ENCODE data around the gene TECTA. TPM values are rescaled to one million over a fixed set of nuclear protein-coding genes. Genes with fewer than 3 reads are reported as not detected.

The TECTA gene
- total and polyA plus RNA-seq, 2 of the 8 experiments (the other 6 are each of a cell fraction or from before 2014, with no cell fraction given) = 0.59 to 1.0 TPM

- H3K79me2 ChIP-seq (ENCODE audit: control insufficient read depth in 1 of 2, insufficient read depth in 2 of 2, low read length in 2 of 2) = no peaks in the 10 kb centered on the region
- no peaks in the 10 kb centered on the region for H3K23me2 ChIP-seq (ENCODE audit: low read depth, low read length)
- no peak overlapping the region for H3K9ac ChIP-seq (replicated peaks in 1 of 4; ENCODE audit: extremely low read depth in 1 of 4, low read depth in 3 of 4, low read length in 3 of 4)
- H2BK15ac ChIP-seq (ENCODE audit: low read length) = no peak overlapping the region
- H3K18ac ChIP-seq (ENCODE audit: extremely low read depth, low read length) = no peak overlapping the region
- no peak overlapping the region for H2BK20ac ChIP-seq (ENCODE audit: low read length)
- H3K14ac ChIP-seq (ENCODE audit: insufficient read length) = no peak overlapping the region
- H3K36me3 ChIP-seq (ENCODE audit: control insufficient read depth in 2 of 4, insufficient read depth in 4 of 4, low read length in 3 of 4) = no peaks in the 10 kb centered on the region
- FAIRE-seq (peak; percentile 96), DNase-seq (ENCODE audit: low read depth in 1 of 2, low spot score in 2 of 2) (peak in 1 of 2 experiments; percentile 64)
- H3K4me1 ChIP-seq (replicated peaks in 1 of 4; ENCODE audit: control insufficient read depth in 3 of 4, insufficient read depth in 4 of 4, low read length in 3 of 4) = peaks cover 0 to 7% (median 3%) of the 10 kb centered on the region in 4 experiments; a peak in 4 of 7 replicates
- H2BK120ac ChIP-seq (replicated peaks; ENCODE audit: low read depth, low read length) = no peak overlapping the region
- H4K20me1 ChIP-seq (replicated peaks in 1 of 2; ENCODE audit: control insufficient read depth in 1 of 2, insufficient read depth in 2 of 2, low read length in 2 of 2) = no peaks in the 10 kb centered on the region
- ChIA-PET POLR2A (ENCODE audit: partially characterized antibody) (no interaction called here), CTCF (ENCODE audit: partially characterized antibody) (interaction anchor here (0.6 to 5.1 kb wide), 58 partner anchors 8 to 1304 kb away, joined by 3 to 42 read pairs (median 4); no protein-coding TSS in a partner anchor)
- no peak overlapping the region for H3K27ac ChIP-seq (ENCODE audit: low read depth, low read length)
- H2BK12ac ChIP-seq (ENCODE audit: low read depth, low read length) = no peak overlapping the region
- H3K4me3 ChIP-seq (ENCODE audit: extremely low read depth in 1 of 4, insufficient read depth in 2 of 4, low read depth in 3 of 4, low read length in 4 of 4) = no peak overlapping the region
- H2BK5ac ChIP-seq (ENCODE audit: low read depth, low read length) = no peak overlapping the region
- no peak overlapping the region for H2AFZ ChIP-seq (ENCODE audit: low read length)
- no peak overlapping the region for H2AK5ac ChIP-seq (ENCODE audit: low read depth, low read length)
- no peak overlapping the region for H4K91ac ChIP-seq (replicated peaks; ENCODE audit: insufficient read length, low read length)
- H3K4ac ChIP-seq (replicated peaks; ENCODE audit: insufficient read length, low read depth, low read length) = no peak overlapping the region
- WGBS, 2 experiments (ENCODE audit: extremely low coverage in 1 of 2, insufficient coverage in 1 of 2, insufficient read length in 1 of 2, insufficient replicate concordance in 2 of 2, low coverage in 1 of 2, low lambda C conversion rate in 2 of 2, missing lambda C conversion rate in 1 of 2) = 48% methylated on average over 13 of the region's 13 CpGs; no CpG with 5 or more reads in 1 of the 2 experiments
- no peak overlapping the region for H3K23ac ChIP-seq (ENCODE audit: insufficient read length)
- H3K79me1 ChIP-seq (ENCODE audit: low read depth, low read length) = no peaks in the 10 kb centered on the region
- H3K9me3 ChIP-seq (ENCODE audit: insufficient read depth in 2 of 2, low read depth in 1 of 2, low read length in 1 of 2) = no peaks in the 10 kb centered on the region
- H4K5ac ChIP-seq (ENCODE audit: insufficient read length, low read depth, low read length) = no peak overlapping the region
- H3K56ac ChIP-seq (replicated peaks; ENCODE audit: insufficient read length, low read depth, low read length) = no peak overlapping the region
- H3K27me3 ChIP-seq (replicated peaks in 1 of 4; ENCODE audit: control insufficient read depth in 3 of 4, extremely low read depth in 1 of 4, insufficient read depth in 3 of 4, low read length in 3 of 4) = no peaks in the 10 kb centered on the region
- no peak overlapping the region; a peak in 1 of 4 replicates for H3K4me2 ChIP-seq (ENCODE audit: insufficient read depth in 1 of 2, low read depth in 2 of 2, low read length in 2 of 2)
- no peak overlapping the region for H4K8ac ChIP-seq (ENCODE audit: extremely low read depth, insufficient read depth, low read length)
- TF ChIP-seq RAD21 (IDR thresholded peaks at IDR 0.05 in 1 of 2, conservative IDR thresholded peaks at IDR 0.05 in 1 of 2; ENCODE audit: low read depth in 2 of 2, low read length in 2 of 2) (peak; percentile 85 to 87), CTCF (IDR thresholded peaks at IDR 0.05; ENCODE audit: control extremely low read depth in 1 of 3, insufficient read depth in 1 of 3, low read depth in 1 of 3, low read length in 3 of 3) (peak in 2 of 3 experiments; percentile 70 to 73; a peak in 3 of 4 replicates), ATF2 (IDR thresholded peaks at IDR 0.05; ENCODE audit: low read length) (no peak), CREB1 (IDR thresholded peaks at IDR 0.05) (no peak), POU5F1 (IDR thresholded peaks at IDR 0.05; ENCODE audit: low read depth, low read length) (0 out of 2 replicates have a peak, but pooled peaks have one; percentile 14)
Measured at GRCh38 chr11:121194731-121195596, 93.9 kb downstream of the TECTA start.

Data from H1 (cell line).